Measurements from ENCODE around the gene NLE1. TPM values are rescaled to one million over a fixed set of nuclear protein-coding genes. Genes with fewer than 3 reads are reported as not detected.

The NLE1 gene
- total and polyA plus RNA-seq, 2 of the 8 experiments (the other 6 are each of a cell fraction or from before 2014, with no cell fraction given), result 50.4 to 51.5 TPM

DNA sequence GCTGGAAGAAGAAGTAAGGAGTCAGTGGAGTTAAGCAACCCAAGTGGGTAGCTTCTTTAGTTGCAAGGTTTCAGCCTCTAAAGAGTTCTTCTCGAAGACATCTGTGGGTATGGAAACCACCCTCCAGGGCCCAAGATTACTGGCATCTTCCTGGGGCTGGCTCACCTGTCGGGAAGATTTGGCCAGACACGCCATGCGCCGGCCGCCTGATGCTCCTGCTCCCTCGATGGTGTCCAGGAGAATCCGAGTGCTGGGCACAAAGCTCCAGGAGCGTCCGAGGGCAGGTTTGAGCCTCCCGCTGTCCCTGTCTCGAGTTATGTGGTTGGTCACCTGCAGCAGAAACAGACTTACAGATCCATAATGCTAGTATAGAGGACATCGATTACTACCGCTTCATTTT, 41.1 kb downstream of the NLE1 start (continued):
- TF ChIP-seq, protein P1, sequence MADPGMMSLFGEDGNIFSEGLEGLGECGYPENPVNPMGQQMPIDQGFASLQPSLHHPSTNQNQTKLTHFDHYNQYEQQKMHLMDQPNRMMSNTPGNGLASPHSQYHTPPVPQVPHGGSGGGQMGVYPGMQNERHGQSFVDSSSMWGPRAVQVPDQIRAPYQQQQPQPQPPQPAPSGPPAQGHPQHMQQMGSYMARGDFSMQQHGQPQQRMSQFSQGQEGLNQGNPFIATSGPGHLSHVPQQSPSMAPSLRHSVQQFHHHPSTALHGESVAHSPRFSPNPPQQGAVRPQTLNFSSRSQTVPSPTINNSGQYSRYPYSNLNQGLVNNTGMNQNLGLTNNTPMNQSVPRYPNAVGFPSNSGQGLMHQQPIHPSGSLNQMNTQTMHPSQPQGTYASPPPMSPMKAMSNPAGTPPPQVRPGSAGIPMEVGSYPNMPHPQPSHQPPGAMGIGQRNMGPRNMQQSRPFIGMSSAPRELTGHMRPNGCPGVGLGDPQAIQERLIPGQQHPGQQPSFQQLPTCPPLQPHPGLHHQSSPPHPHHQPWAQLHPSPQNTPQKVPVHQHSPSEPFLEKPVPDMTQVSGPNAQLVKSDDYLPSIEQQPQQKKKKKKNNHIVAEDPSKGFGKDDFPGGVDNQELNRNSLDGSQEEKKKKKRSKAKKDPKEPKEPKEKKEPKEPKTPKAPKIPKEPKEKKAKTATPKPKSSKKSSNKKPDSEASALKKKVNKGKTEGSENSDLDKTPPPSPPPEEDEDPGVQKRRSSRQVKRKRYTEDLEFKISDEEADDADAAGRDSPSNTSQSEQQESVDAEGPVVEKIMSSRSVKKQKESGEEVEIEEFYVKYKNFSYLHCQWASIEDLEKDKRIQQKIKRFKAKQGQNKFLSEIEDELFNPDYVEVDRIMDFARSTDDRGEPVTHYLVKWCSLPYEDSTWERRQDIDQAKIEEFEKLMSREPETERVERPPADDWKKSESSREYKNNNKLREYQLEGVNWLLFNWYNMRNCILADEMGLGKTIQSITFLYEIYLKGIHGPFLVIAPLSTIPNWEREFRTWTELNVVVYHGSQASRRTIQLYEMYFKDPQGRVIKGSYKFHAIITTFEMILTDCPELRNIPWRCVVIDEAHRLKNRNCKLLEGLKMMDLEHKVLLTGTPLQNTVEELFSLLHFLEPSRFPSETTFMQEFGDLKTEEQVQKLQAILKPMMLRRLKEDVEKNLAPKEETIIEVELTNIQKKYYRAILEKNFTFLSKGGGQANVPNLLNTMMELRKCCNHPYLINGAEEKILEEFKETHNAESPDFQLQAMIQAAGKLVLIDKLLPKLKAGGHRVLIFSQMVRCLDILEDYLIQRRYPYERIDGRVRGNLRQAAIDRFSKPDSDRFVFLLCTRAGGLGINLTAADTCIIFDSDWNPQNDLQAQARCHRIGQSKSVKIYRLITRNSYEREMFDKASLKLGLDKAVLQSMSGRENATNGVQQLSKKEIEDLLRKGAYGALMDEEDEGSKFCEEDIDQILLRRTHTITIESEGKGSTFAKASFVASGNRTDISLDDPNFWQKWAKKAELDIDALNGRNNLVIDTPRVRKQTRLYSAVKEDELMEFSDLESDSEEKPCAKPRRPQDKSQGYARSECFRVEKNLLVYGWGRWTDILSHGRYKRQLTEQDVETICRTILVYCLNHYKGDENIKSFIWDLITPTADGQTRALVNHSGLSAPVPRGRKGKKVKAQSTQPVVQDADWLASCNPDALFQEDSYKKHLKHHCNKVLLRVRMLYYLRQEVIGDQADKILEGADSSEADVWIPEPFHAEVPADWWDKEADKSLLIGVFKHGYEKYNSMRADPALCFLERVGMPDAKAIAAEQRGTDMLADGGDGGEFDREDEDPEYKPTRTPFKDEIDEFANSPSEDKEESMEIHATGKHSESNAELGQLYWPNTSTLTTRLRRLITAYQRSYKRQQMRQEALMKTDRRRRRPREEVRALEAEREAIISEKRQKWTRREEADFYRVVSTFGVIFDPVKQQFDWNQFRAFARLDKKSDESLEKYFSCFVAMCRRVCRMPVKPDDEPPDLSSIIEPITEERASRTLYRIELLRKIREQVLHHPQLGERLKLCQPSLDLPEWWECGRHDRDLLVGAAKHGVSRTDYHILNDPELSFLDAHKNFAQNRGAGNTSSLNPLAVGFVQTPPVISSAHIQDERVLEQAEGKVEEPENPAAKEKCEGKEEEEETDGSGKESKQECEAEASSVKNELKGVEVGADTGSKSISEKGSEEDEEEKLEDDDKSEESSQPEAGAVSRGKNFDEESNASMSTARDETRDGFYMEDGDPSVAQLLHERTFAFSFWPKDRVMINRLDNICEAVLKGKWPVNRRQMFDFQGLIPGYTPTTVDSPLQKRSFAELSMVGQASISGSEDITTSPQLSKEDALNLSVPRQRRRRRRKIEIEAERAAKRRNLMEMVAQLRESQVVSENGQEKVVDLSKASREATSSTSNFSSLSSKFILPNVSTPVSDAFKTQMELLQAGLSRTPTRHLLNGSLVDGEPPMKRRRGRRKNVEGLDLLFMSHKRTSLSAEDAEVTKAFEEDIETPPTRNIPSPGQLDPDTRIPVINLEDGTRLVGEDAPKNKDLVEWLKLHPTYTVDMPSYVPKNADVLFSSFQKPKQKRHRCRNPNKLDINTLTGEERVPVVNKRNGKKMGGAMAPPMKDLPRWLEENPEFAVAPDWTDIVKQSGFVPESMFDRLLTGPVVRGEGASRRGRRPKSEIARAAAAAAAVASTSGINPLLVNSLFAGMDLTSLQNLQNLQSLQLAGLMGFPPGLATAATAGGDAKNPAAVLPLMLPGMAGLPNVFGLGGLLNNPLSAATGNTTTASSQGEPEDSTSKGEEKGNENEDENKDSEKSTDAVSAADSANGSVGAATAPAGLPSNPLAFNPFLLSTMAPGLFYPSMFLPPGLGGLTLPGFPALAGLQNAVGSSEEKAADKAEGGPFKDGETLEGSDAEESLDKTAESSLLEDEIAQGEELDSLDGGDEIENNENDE (IDR thresholded peaks at IDR 0.05; ENCODE audit: insufficient replicate concordance, low read length), result no peak
- no peak for TF ChIP-seq SIRT6 (IDR thresholded peaks at IDR 0.05; ENCODE audit: low read length)
